G401 (cell line): Measurements from ENCODE around the gene TPD52L1. TPM values are rescaled to one million over a fixed set of nuclear protein-coding genes. Genes with fewer than 3 reads are reported as not detected.

ENCODE experiments used
- DNase-seq: peaks from one replicate; pipeline ENCODE4 v3.0.0-alpha.2; 2015; ENCODE audit warnings: low spot score
- in situ Hi-C: cut with HindIII; loops from 2 replicates; pipeline ENCODE4 v1.10.0; 2016; ENCODE audit warnings: low sequenced_read_pairs, mixed read lengths
- total RNA-seq: library from RNA; depleted of rRNA; stranded (reverse); fragments of >200 nt; shearing (Covaris generic); gene quantifications from 2 replicates; pipeline ENCODE4 v1.2.3, GENCODE V29; 2014

TPD52L1 gene
- total RNA-seq, 1 experiment from 2014 or later: 248 TPM

- DNase-seq: no peak
- in situ Hi-C loops: no loop called here
Measured at GRCh38 chr6:125227244-125227643, 73.7 kb downstream of the TPD52L1 start.

GRCh38 chr6:125228981-125229479, 75.5 kb downstream of the TPD52L1 start:
- DNase-seq: no peak
- in situ Hi-C loops: no loop called here

GRCh38 chr6:125230674-125231073, 77.1 kb downstream of the TPD52L1 start:
- in situ Hi-C loops: no loop called here
- DNase-seq: no peak

- no peak for DNase-seq
- in situ Hi-C loops: no loop called here
Measured at GRCh38 chr6:125231133-125231532, 77.6 kb downstream of the TPD52L1 start.

- no peak for DNase-seq
- in situ Hi-C loops: no loop called here
Measured at GRCh38 chr6:125231574-125232343, 78.2 kb downstream of the TPD52L1 start.

- in situ Hi-C loops: no loop called here
- no peak for DNase-seq
Measured at GRCh38 chr6:125232466-125232865, 78.9 kb downstream of the TPD52L1 start.

- in situ Hi-C loops: no loop called here
- no peak for DNase-seq
Measured at GRCh38 chr6:125233202-125233601, 79.6 kb downstream of the TPD52L1 start.

- in situ Hi-C loops: no loop called here
- no peak for DNase-seq
Measured at GRCh38 chr6:125236536-125237327, 83.2 kb downstream of the TPD52L1 start.

GRCh38 chr6:125237764-125238163, 84.2 kb downstream of the TPD52L1 start:
- in situ Hi-C loops: no loop called here
- DNase-seq: no peak

- in situ Hi-C loops: no loop called here
- DNase-seq: no peak
Measured at GRCh38 chr6:125245109-125245508, 91.5 kb downstream of the TPD52L1 start.

GRCh38 chr6:125245523-125246264, 92.1 kb downstream of the TPD52L1 start:
- no peak for DNase-seq
- in situ Hi-C loops: no loop called here

GRCh38 chr6:125246566-125246965, 93.0 kb downstream of the TPD52L1 start:
- in situ Hi-C loops: no loop called here

GRCh38 chr6:125248136-125248535, 94.6 kb downstream of the TPD52L1 start:
- no peak for DNase-seq
- in situ Hi-C loops: no loop called here

More at GRCh38 chr6:125246566-125246965, 93.0 kb downstream of the TPD52L1 start:
- no peak for DNase-seq

GRCh38 chr6:125250511-125250910, 96.9 kb downstream of the TPD52L1 start:
- DNase-seq: no peak
- in situ Hi-C loops: no loop called here

- no peak for DNase-seq
- in situ Hi-C loops: no loop called here
Measured at GRCh38 chr6:125251516-125252220, 98.1 kb downstream of the TPD52L1 start.

GRCh38 chr6:125252891-125253290, 99.3 kb downstream of the TPD52L1 start:
- in situ Hi-C loops: no loop called here
- DNase-seq: no peak

- DNase-seq: no peak
- in situ Hi-C loops: no loop called here
Measured at GRCh38 chr6:125253881-125254280, 100.3 kb downstream of the TPD52L1 start.

- in situ Hi-C loops: no loop called here
Measured at GRCh38 chr6:125254321-125254720, 100.7 kb downstream of the TPD52L1 start.

GRCh38 chr6:125255201-125255600, 101.6 kb downstream of the TPD52L1 start:
- in situ Hi-C loops: no loop called here
- DNase-seq: no peak

More at GRCh38 chr6:125254321-125254720, 100.7 kb downstream of the TPD52L1 start:
- no peak for DNase-seq
